WTC11 (cell line): ENCODE results near the gene NOX5. TPM values are rescaled to one million over a fixed set of nuclear protein-coding genes. Genes with fewer than 3 reads are reported as not detected.

Experiments
- ATAC-seq: fragments of 200-7000 bp; cut with Tn5 transposase; 2 replicates; pipeline ENCODE4 v1.10.0; 2021; ENCODE audit warnings: mild to moderate bottlenecking, moderate library complexity
- CTCF ChIA-PET: fragments of 300-600 bp; sonication (Branson Sonifier 250); formaldehyde crosslinking; loops from one replicate; lab custom pipeline; 2021; ENCODE audit warnings: antibody characterized with exemption; lab: Charles Lee
- POLR2A ChIA-PET: fragments of 350-600 bp; sonication (Branson Sonifier 250); formaldehyde crosslinking; loops from one replicate; lab custom pipeline; 2021; ENCODE audit warnings: antibody characterized with exemption; lab: Charles Lee
- DNase-seq: peaks from one replicate; pipeline ENCODE4 v3.0.0; 2021; ENCODE audit warnings: low spot score
- H3K27ac Mint-ChIP-seq: 2 replicates; pipeline ENCODE4 v1.8.0; 2021; ENCODE audit warnings: mixed read lengths
- H3K27me3 Mint-ChIP-seq: 2 replicates; pipeline ENCODE4 v1.8.0; 2021; ENCODE audit warnings: low read depth, mild to moderate bottlenecking, moderate library complexity, mixed read lengths
- H3K36me3 Mint-ChIP-seq: 2 replicates; pipeline ENCODE4 v1.8.0; 2021; ENCODE audit warnings: mixed read lengths
- H3K4me1 Mint-ChIP-seq: 2 replicates; pipeline ENCODE4 v1.8.0; 2022; ENCODE audit warnings: mixed read lengths
- H3K4me3 Mint-ChIP-seq: 2 replicates; pipeline ENCODE4 v1.8.0; 2021; ENCODE audit warnings: mild to moderate bottlenecking, moderate library complexity, mixed read lengths
- H3K9me3 Mint-ChIP-seq: 2 replicates; pipeline ENCODE4 v1.8.0; 2021; ENCODE audit warnings: mixed read lengths
- ARID4B ChIP-seq: sonication (generic); formaldehyde crosslinking; IDR thresholded peaks from 2 replicates; pipeline ENCODE4 v1.8.0; 2023; ENCODE audit warnings: missing genetic modification reagents, mild to moderate bottlenecking, borderline replicate concordance
- ATF2 ChIP-seq: sonication (generic); formaldehyde crosslinking; IDR thresholded peaks from 2 replicates; pipeline ENCODE4 v1.8.1; 2022; ENCODE audit warnings: low read depth, missing genetic modification reagents, borderline replicate concordance
- E2F1 ChIP-seq: sonication (generic); formaldehyde crosslinking; IDR thresholded peaks from 2 replicates; pipeline ENCODE4 v1.8.0; 2022; ENCODE audit warnings: mild to moderate bottlenecking, missing genetic modification reagents
- ELF4 ChIP-seq: sonication (generic); formaldehyde crosslinking; IDR thresholded peaks from 2 replicates; pipeline ENCODE4 v1.8.1; 2022; ENCODE audit warnings: low read depth, mild to moderate bottlenecking, moderate library complexity, missing genetic modification reagents
- EMX1 ChIP-seq: fragments of 250-450 bp; sonication (Bioruptor Pico); IDR thresholded peaks from 2 replicates; pipeline ENCODE4 v1.8.0; 2021; ENCODE audit warnings: mild to moderate bottlenecking
- ERG ChIP-seq: fragments of 250-450 bp; sonication (Bioruptor Pico); IDR thresholded peaks from 2 replicates; pipeline ENCODE4 v1.8.0; 2021; ENCODE audit warnings: mild to moderate bottlenecking
- ETV6 ChIP-seq: sonication (generic); formaldehyde crosslinking; IDR thresholded peaks from 2 replicates; pipeline ENCODE4 v1.8.1; 2022; ENCODE audit warnings: mild to moderate bottlenecking, missing genetic modification reagents
- KAT7 ChIP-seq: sonication (generic); formaldehyde crosslinking; IDR thresholded peaks from 2 replicates; pipeline ENCODE4 v1.8.1; 2023; ENCODE audit warnings: missing genetic modification reagents, mild to moderate bottlenecking, borderline replicate concordance
- MXD4 ChIP-seq: fragments of 250-450 bp; sonication (Bioruptor Pico); IDR thresholded peaks from 2 replicates; pipeline ENCODE4 v1.8.0; 2021; ENCODE audit warnings: mild to moderate bottlenecking, moderate library complexity, borderline replicate concordance
- NFATC4 ChIP-seq: fragments of 250-450 bp; sonication (Bioruptor Pico); IDR thresholded peaks from 2 replicates; pipeline ENCODE4 v1.9.0; 2021; ENCODE audit warnings: mild to moderate bottlenecking
- NR2C2 ChIP-seq: sonication (generic); formaldehyde crosslinking; IDR thresholded peaks from 2 replicates; pipeline ENCODE4 v1.8.0; 2022; ENCODE audit warnings: mild to moderate bottlenecking, missing genetic modification reagents
- NR3C1 ChIP-seq: sonication (generic); formaldehyde crosslinking; conservative IDR thresholded peaks from 2 replicates; pipeline ENCODE4 v1.8.1; 2023; ENCODE audit warnings: low read depth, mild to moderate bottlenecking, missing genetic modification reagents
- TCF7 ChIP-seq: sonication (generic); formaldehyde crosslinking; IDR thresholded peaks from 2 replicates; pipeline ENCODE4 v1.8.0; 2022; ENCODE audit warnings: mild to moderate bottlenecking, low read depth, missing genetic modification reagents, moderate library complexity
- TP53 ChIP-seq: sonication (generic); formaldehyde crosslinking; IDR thresholded peaks from 2 replicates; pipeline ENCODE4 v1.8.1; 2023; ENCODE audit warnings: mild to moderate bottlenecking, missing genetic modification reagents
- USF2 ChIP-seq: sonication (generic); formaldehyde crosslinking; IDR thresholded peaks from 2 replicates; pipeline ENCODE4 v1.8.1; 2023; ENCODE audit warnings: mild to moderate bottlenecking, missing genetic modification reagents, moderate library complexity
- ZNF121 ChIP-seq: sonication (generic); formaldehyde crosslinking; IDR thresholded peaks from 2 replicates; pipeline ENCODE4 v1.8.0; 2023; ENCODE audit warnings: missing genetic modification reagents
- ZNF416 ChIP-seq: fragments of 250-450 bp; sonication (Bioruptor Pico); IDR thresholded peaks from 2 replicates; pipeline ENCODE4 v1.9.0; 2021; ENCODE audit warnings: mild to moderate bottlenecking, inconsistent platforms
- ZNF532 ChIP-seq: fragments of 250-450 bp; sonication (Bioruptor Pico); IDR thresholded peaks from 2 replicates; pipeline ENCODE4 v1.9.0; 2021; ENCODE audit warnings: mild to moderate bottlenecking, borderline replicate concordance
- total RNA-seq: library from RNA; stranded (reverse); gene quantifications from 3 replicates; pipeline ENCODE4 v1.2.3, GENCODE V29; 2021
- TF ChIP-seq, protein P1 (sequence below): sonication (generic); formaldehyde crosslinking; IDR thresholded peaks from 2 replicates; pipeline ENCODE4 v1.8.1; 2023; ENCODE audit warnings: mild to moderate bottlenecking, missing genetic modification reagents

The NOX5 gene
- total RNA-seq, 1 experiment from 2014 or later: not detected

DNA sequence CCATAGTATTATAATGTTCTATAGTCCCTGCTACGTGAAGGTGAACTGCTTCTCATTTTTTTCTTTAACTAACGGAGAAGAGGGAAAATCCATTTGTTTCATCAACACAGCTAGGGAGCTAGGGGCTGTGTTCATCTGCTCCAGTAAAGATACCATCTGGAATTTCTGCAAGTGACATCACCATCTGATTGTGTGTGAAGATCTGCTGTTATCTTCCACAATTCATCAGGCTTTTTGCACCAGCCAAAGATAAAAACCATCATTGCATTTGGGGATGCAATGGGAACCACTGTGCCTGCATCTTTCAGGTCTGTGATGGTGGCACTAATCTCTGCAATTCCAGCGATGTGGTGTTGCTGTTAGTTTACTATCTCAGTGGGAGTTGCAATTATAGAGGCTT lies 35.5 kb upstream of the NOX5 start:
- Mint-ChIP-seq H3K27me3 (peaks cover 15% of the 10 kb centered on the region), H3K36me3 (peaks cover 20% of the 10 kb centered on the region), H3K27ac (no peak overlapping the region), H3K4me3 (no peak overlapping the region), H3K4me1 (no peaks in the 10 kb centered on the region), H3K9me3 (peaks cover 70% of the 10 kb centered on the region)
- CTCF ChIA-PET: no interaction called here
- no peak for TF ChIP-seq E2F1 (CRISPR knock-in tag)
- no peak for TF ChIP-seq NR3C1 (CRISPR knock-in tag)
- no peak for TF ChIP-seq EMX1
- TF ChIP-seq ZNF121 (CRISPR knock-in tag): no peak
- TF ChIP-seq USF2 (CRISPR knock-in tag): no peak
- TF ChIP-seq ELF4 (CRISPR knock-in tag): no peak
- TF ChIP-seq TCF7 (CRISPR knock-in tag): no peak
- TF ChIP-seq NR2C2 (CRISPR knock-in tag): no peak
- TF ChIP-seq TP53 (CRISPR knock-in tag): no peak
- no peak for TF ChIP-seq NFATC4 (CRISPR knock-in tag)
- no peak for TF ChIP-seq ZNF416 (CRISPR knock-in tag)
- POLR2A ChIA-PET: no interaction called here
- DNase-seq: no peak
- ATAC-seq: no peak

- DNase-seq: no peak
- Mint-ChIP-seq H3K4me3 (no peak overlapping the region), H3K9me3 (peaks cover 65% of the 10 kb centered on the region), H3K27ac (no peak overlapping the region), H3K36me3 (peaks cover 20% of the 10 kb centered on the region), H3K27me3 (peaks cover 14% of the 10 kb centered on the region), H3K4me1 (no peaks in the 10 kb centered on the region)
- POLR2A ChIA-PET: no interaction called here
- CTCF ChIA-PET: no interaction called here
- ATAC-seq: no peak
- TF ChIP-seq ERG (CRISPR knock-in tag) (no peak), ARID4B (no peak), ZNF532 (CRISPR knock-in tag) (no peak), ATF2 (CRISPR knock-in tag) (no peak), KAT7 (CRISPR knock-in tag) (no peak), ETV6 (CRISPR knock-in tag) (no peak), MXD4 (no peak)
- TF ChIP-seq, protein P1, sequence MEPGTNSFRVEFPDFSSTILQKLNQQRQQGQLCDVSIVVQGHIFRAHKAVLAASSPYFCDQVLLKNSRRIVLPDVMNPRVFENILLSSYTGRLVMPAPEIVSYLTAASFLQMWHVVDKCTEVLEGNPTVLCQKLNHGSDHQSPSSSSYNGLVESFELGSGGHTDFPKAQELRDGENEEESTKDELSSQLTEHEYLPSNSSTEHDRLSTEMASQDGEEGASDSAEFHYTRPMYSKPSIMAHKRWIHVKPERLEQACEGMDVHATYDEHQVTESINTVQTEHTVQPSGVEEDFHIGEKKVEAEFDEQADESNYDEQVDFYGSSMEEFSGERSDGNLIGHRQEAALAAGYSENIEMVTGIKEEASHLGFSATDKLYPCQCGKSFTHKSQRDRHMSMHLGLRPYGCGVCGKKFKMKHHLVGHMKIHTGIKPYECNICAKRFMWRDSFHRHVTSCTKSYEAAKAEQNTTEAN (CRISPR knock-in tag): no peak
Observed at GRCh38 chr15:68979816-68980215, 34.7 kb upstream of the NOX5 start.
